Subcutaneous abdominal adipose tissue (tissue), 5 donors: ENCODE data around the gene DSCAML1.

Experiments used
- H3K27ac ChIP-seq: one replicate; pipeline ENCODE4 v1.7.0; 2013; ENCODE audit warnings: low read depth, mild to moderate bottlenecking, inconsistent platforms, low read length, moderate library complexity
- H3K27me3 ChIP-seq, 5 donors: one replicate each; pipeline ENCODE4 v1.7.0; 2013; ENCODE audit warnings: low read length in 5 of 5, inconsistent platforms in 1 of 5; ENCODE audit not compliant: control insufficient read depth in 5 of 5, insufficient read depth in 4 of 5
- H3K36me3 ChIP-seq, 5 donors: one replicate each; pipeline ENCODE4 v1.7.0; 2013; ENCODE audit warnings: low read length in 5 of 5; ENCODE audit not compliant: control insufficient read depth in 5 of 5, insufficient read depth in 5 of 5
- H3K4me1 ChIP-seq, 5 donors: one replicate each; pipeline ENCODE4 v1.7.0; 2013; ENCODE audit warnings: low read length in 5 of 5, mild to moderate bottlenecking in 3 of 5, moderate library complexity in 1 of 5; ENCODE audit not compliant: control insufficient read depth in 5 of 5, insufficient read depth in 5 of 5
- H3K4me3 ChIP-seq, 5 donors: one replicate each; pipeline ENCODE4 v1.7.0; 2013; ENCODE audit warnings: low read length in 5 of 5, low read depth in 1 of 5
- H3K9ac ChIP-seq, 5 donors: one replicate each; pipeline ENCODE4 v1.7.0; 2013; ENCODE audit warnings: low read length in 5 of 5, mild to moderate bottlenecking in 4 of 5, moderate library complexity in 3 of 5
- H3K9me3 ChIP-seq, 5 donors: one replicate each; pipeline ENCODE4 v1.7.0; 2013; ENCODE audit warnings: low read length in 5 of 5; ENCODE audit not compliant: control insufficient read depth in 5 of 5
- donor health status: healthy.
- donor health status: healthy.
- donor health status: healthy.
- donor health status: healthy.
- donor health status: healthy.

DSCAML1 gene

GRCh38 chr11:117462864-117463247 is 334.2 kb downstream of the DSCAML1 start:
- Histone ChIP-seq H3K4me1 (peaks cover 0 to 13% (median 0%) of the 10 kb centered on the region in 5 donors), H3K9ac (no peak overlapping the region), H3K27me3 (peaks cover 0 to 4% (median 0%) of the 10 kb centered on the region in 5 donors), H3K4me3 (no peak overlapping the region), H3K27ac (no peak overlapping the region), H3K36me3 (peaks cover 0 to 6% (median 0%) of the 10 kb centered on the region in 5 donors), H3K9me3 (no peaks in the 10 kb centered on the region)

- H3K9me3 ChIP-seq: no peaks in the 10 kb centered on the region
- no peak overlapping the region for H3K4me3 ChIP-seq
- peaks cover 0 to 13% (median 0%) of the 10 kb centered on the region in 5 donors for H3K4me1 ChIP-seq
- H3K9ac ChIP-seq: no peak overlapping the region
- H3K27ac ChIP-seq: no peak overlapping the region
- H3K36me3 ChIP-seq: peaks cover 0 to 6% (median 0%) of the 10 kb centered on the region in 5 donors
- peaks cover 0 to 4% (median 0%) of the 10 kb centered on the region in 5 donors for H3K27me3 ChIP-seq
Observed at GRCh38 chr11:117462183-117462863, 334.7 kb downstream of the DSCAML1 start.

GRCh38 chr11:117461396-117462182 is 335.4 kb downstream of the DSCAML1 start:
- Histone ChIP-seq H3K27ac (no peak overlapping the region), H3K36me3 (peaks cover 0 to 6% (median 0%) of the 10 kb centered on the region in 5 donors), H3K4me1 (peaks cover 0 to 13% (median 0%) of the 10 kb centered on the region in 5 donors), H3K9me3 (no peaks in the 10 kb centered on the region), H3K9ac (no peak overlapping the region), H3K4me3 (no peak overlapping the region), H3K27me3 (peaks cover 0 to 4% (median 0%) of the 10 kb centered on the region in 5 donors)

DNA sequence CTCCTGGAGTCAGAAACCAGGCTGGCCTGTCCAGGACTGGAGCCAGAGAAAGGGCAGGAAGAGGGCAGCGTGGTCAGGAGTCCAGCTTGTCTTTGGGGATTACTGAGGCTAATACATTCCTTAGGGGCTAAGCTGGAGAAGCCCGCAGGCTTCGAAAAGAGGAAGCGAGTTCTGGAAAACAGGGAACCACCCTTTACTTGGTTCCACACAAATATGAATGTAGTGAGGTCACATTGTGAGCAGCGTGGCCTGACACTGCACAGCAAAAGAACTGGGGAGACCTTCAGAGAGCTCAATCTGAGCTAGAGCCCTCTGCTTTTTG is 337.1 kb downstream of the DSCAML1 start:
- peaks cover 0 to 6% (median 0%) of the 10 kb centered on the region in 5 donors for H3K36me3 ChIP-seq
- no peak overlapping the region for H3K27ac ChIP-seq
- H3K9me3 ChIP-seq: peaks cover 0 to 4% (median 2%) of the 10 kb centered on the region in 5 donors

GRCh38 chr11:117459123-117459978 is 337.7 kb downstream of the DSCAML1 start:
- peaks cover 0 to 13% (median 0%) of the 10 kb centered on the region in 5 donors for H3K4me1 ChIP-seq
- H3K9ac ChIP-seq: no peak overlapping the region
- peaks cover 0 to 10% (median 8%) of the 10 kb centered on the region in 5 donors for H3K9me3 ChIP-seq
- H3K36me3 ChIP-seq: peaks cover 0 to under 1% (median 0%) of the 10 kb centered on the region in 5 donors
- no peak overlapping the region for H3K27ac ChIP-seq
- peaks cover 0 to 4% (median 0%) of the 10 kb centered on the region in 5 donors for H3K27me3 ChIP-seq
- no peak overlapping the region for H3K4me3 ChIP-seq

More for the DNA sequence above, 337.1 kb downstream of the DSCAML1 start:
- H3K9ac ChIP-seq: no peak overlapping the region
- no peak overlapping the region for H3K4me3 ChIP-seq
- peaks cover 0 to 4% (median 0%) of the 10 kb centered on the region in 5 donors for H3K27me3 ChIP-seq
- peaks cover 0 to 13% (median 0%) of the 10 kb centered on the region in 5 donors for H3K4me1 ChIP-seq

GRCh38 chr11:117458275-117459122 is 338.5 kb downstream of the DSCAML1 start:
- Histone ChIP-seq H3K9ac (no peak overlapping the region), H3K4me3 (no peak overlapping the region), H3K27ac (no peak overlapping the region), H3K27me3 (peaks cover 0 to 4% (median 0%) of the 10 kb centered on the region in 5 donors), H3K9me3 (peaks cover 5 to 17% (median 14%) of the 10 kb centered on the region in 5 donors), H3K4me1 (peaks cover 0 to 13% (median 0%) of the 10 kb centered on the region in 5 donors), H3K36me3 (no peaks in the 10 kb centered on the region)

DNA sequence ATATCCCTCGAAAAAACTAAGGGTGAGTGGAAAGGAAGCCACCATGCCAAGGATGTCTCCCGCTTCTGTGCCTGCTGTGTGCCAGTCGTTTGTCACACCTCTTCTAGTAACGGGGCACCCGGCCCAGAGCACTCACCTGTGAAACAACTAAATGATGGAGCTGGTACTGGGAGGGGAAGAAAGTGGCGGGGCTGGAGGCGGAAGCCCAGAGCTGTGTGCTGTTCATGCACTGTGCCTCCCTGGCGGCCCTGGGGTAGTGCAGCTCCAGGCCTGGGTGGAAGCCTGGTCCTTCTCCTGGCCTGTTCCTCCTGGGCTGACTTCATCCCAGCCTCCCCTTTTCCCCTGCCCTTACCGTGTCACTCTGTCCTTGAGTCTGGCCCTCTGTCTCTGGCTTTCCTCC is 339.2 kb downstream of the DSCAML1 start:
- peaks cover 0 to 13% (median 0%) of the 10 kb centered on the region in 5 donors for H3K4me1 ChIP-seq
- H3K9ac ChIP-seq: no peak overlapping the region
- peaks cover 0 to 4% (median 0%) of the 10 kb centered on the region in 5 donors for H3K27me3 ChIP-seq
- peaks cover 5 to 21% (median 15%) of the 10 kb centered on the region in 5 donors for H3K9me3 ChIP-seq
- H3K4me3 ChIP-seq: no peak overlapping the region
- no peaks in the 10 kb centered on the region for H3K36me3 ChIP-seq
- H3K27ac ChIP-seq: no peak overlapping the region

GRCh38 chr11:117457031-117457785 is 339.8 kb downstream of the DSCAML1 start:
- H3K9ac ChIP-seq: no peak overlapping the region
- peaks cover 0 to 13% (median 0%) of the 10 kb centered on the region in 5 donors for H3K4me1 ChIP-seq
- H3K36me3 ChIP-seq: no peaks in the 10 kb centered on the region
- no peak overlapping the region for H3K27ac ChIP-seq
- H3K4me3 ChIP-seq: no peak overlapping the region
- H3K9me3 ChIP-seq: peaks cover 5 to 23% (median 17%) of the 10 kb centered on the region in 5 donors
- peaks cover 0 to 4% (median 0%) of the 10 kb centered on the region in 5 donors for H3K27me3 ChIP-seq
